ENCODE results near the gene DHRSX.
"Not testable (repeated sequence)": the region's sequence is repeated elsewhere in the genome, so short reads cannot be mapped to it uniquely, and the experiment has no call there.

The DHRSX gene

DNA sequence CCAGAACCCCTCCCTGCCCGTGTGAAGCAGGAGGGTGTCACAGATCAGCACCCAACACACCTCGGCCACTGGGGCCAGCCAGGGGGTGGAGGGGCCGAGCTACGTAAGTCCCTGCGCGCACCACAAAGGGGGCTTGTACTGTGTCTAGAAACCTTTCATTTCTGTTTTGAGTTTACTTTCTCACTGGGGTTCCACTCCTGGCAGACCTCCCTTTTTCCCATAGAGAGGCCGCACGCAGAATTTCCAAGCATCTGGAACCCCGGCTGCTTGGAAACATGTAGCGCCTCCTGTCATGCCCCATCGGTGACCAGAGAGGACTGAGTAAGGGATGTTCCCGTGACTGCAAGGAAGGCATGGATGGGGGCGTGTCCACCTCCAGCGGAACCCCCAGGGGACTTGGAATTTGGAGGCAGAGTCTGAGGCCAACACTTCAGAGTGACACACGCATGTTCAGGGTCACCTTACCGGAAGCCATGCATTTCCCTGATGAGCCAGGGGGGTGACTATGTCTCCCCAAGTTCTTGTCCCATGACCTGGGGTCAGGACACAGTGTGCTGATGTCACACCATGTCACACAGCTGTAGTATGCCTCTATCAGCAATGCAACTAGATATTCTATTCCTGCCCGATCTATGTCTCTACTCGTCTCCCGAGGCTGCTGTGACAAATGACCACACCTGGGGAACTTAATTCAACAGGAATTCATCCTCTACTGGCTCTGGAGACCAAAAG, 105.3 kb downstream of the DHRSX start:
- no peak for DNase-seq (ENCODE audit: low read depth)

DNA sequence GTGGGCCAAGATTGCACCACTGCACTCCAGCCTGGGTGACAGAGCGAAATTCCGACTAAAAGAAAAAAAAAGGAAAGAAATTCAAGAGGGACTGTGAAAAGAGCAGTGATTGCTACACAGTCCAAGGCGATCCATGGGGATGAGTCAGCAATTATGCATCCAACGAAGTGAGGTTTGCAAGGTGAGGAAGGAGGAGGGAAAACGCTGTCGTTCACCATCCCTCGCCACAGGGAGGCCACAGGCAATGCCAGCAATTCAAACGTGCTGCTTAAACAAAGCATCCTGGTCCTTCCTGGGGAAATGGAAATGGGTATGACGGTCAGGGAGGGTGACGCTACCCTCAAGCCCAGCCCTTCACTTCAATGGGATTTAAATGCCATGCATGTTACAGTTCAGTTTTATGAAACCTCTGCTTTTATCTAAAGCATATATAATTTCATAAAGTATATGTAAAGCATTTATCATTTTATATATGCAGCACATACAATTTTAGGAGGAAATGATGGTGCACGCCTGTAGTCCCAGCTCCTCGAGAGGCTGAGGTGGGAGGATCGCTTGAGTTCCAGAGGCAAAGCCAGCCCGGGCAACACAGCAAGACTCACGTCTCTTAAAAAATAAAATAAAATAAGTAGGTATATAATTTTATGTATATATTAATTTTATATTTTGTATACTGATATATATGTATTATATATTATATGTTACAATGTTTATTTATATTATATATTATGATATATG, 108.7 kb downstream of the DHRSX start:
- DNase-seq (ENCODE audit: low read depth), result no peak

DNA sequence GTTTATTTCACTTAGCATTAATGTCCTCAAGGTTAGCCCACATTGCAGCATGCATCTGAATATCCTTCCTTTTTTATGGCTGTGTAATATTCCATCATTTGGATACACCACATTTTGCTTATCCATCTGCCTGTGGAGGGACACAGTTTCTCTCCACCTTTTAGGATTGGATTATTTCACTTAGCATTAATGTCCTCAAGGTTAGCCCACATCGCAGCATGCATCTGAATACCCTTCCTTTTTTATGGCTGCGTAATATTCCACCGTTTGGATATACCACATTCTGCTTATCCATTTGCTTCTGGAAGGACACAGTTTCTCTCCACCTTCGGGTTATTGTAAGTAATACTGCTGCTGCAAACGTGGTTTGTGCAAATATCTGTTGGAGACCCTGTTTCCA, 110.0 kb downstream of the DHRSX start:
- no peak for DNase-seq (ENCODE audit: low read depth)

DNA sequence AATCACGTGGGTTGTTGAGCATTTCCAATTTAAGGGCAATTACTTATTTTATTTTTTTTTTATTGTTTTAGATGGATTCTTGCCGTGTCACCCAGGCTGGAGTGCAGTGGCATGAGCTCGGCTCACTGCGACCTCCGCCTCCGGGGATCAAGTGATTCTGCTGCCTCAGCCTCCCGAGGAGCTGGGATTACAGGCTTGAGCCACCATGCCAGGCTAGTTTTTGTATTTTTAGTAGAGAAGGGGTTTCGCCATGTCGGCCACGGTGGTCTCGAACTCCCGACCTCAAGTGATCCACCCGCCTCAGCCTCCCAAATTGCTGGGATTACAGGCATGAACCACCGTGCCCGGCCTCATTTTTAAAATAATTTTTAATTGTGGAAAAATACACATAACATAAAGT, 111.0 kb downstream of the DHRSX start:
- DNase-seq (ENCODE audit: low read depth), result not testable (repeated sequence)

DNA sequence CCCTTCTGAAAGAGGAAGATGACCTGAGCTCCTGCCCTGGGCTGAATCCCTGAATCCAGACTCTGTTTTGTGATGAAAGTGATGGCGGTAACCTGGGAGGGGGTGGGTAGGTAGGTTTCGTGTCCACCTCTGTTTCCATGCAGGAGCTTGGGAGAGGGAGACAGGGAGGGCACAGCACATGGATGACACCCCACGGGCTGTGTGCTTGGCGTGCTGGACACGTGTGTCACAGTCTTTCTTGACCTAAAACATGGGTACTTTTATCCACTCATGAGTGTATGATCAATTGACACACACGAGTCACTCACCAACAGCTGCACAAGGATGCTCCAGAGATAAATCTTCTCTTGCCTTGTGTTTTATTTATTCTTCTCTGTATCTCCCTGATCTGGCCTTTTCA, 111.5 kb downstream of the DHRSX start:
- DNase-seq (ENCODE audit: low read depth), result no peak

DNA sequence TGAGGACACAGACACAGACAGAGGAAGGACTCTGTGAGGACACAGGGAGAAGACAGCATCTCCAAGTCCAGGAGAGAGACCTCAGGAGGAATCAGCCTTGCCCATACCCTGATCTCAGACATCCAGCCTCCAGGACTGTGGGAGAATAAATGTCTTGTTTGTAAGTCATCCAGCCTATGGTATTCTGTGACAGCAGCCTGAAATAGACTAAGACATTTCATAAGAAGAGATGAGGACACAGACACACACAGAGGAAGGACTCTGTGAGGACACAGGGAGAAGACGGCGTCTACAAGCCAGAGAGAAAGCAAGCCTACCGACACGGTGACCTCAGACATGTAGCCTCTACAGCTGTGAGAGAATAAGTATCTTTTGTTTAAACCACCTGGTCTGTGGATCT, 112.1 kb downstream of the DHRSX start:
- no peak for DNase-seq (ENCODE audit: low read depth)

DNA sequence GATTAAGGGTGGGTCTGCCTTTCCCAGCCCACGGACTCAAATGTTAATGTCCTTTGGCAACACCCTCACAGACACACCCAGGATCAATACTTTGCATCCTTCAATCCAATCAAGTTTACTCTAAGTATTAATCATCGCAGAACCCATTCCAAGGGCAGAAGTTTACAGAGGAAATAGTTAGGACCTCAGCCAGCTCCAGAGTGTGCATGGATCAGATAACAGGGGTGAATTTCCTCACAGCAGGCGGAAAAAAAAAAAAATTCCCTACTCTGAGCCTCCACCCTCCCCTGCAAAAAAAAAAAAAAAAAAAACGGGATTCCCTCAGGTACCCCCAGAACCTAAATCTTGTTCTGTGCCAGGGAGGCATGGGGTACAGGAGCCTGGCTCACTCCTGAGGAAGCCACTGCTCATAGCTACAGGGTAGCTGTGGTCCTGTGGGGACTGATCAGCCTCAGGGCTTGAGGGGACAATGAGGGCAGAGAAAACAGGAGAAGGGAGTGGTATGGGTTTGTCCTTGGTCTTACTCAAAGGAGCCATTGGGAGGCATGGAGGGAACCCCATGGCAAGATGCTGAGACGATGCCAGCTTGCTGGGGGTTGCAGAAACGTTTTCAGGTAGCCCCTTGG, 113.0 kb downstream of the DHRSX start:
- DNase-seq (ENCODE audit: low read depth), result no peak

DNA sequence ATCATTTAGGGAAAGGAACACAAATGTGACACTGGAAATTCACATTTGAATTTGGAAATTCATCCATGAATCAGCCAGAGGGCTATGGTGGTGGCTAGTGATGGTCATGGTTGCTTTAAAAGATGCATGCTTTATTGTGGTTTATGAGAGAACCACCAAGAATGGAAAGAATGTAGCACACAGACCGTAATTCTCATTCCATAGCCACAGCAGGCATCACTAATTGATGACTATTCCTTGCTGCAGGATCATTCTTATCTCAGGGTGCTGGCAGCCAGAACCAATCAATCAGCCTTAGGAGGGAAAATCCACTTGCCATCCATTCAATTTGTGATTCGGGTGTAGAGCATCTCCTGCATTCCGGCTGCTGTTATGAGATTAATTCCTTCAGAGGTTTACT, 115.6 kb downstream of the DHRSX start:
- no peak for DNase-seq (ENCODE audit: low read depth)

DNA sequence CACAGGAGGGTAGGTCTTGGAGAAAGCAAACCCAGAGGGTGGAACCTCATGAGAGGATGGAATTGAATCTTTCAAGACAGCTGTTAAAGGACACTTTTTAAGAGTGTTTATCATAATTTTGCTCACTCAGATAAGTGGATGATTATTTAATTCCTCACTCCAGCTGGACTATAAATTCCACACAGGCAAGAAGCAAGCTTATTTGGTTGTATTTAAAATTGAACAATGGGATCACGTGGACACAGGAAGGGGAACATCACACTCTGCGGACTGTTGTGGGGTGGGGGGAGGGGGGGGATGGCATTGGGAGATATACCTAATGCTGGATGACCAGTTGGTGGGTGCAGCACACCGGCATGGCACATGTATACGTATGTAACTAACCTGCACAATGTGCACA, 116.3 kb downstream of the DHRSX start:
- DNase-seq (ENCODE audit: low read depth), result no peak

DNA sequence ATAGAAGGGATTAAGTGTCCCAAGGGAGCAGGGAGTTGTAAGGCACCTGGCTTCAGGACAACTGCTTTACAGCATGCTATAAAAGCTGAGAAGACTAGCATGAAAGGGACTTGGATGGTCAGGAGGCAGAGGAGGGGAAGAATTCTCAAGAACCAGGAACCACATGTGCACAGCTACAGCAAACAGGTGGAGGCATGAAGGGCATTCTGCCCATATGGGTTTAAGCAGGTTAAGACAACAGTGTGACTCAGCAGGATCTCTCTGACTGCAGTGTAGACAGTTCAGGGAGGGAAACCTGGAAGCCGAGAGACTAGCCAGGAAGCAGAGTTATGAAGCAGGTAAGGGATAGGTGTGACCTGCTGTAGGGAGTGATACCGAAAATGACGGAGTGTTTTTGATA, 117.0 kb downstream of the DHRSX start:
- no peak for DNase-seq (ENCODE audit: low read depth)

DNA sequence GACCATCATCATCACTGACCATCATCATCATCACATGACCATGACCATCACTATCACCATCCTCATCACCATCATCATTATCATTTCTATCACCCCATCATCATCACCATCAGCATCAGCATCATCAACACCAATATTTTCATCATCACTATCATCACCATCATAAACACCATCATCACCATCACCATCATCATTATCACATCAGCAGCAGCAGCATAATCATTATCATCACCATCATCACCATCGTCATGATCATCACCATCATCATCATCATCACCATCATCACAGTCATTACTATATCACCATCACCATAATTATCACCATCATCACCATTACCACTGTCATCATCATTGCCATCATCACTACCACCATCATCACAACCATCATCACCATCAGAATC, 117.6 kb downstream of the DHRSX start:
- DNase-seq (ENCODE audit: low read depth), result no peak

DNA sequence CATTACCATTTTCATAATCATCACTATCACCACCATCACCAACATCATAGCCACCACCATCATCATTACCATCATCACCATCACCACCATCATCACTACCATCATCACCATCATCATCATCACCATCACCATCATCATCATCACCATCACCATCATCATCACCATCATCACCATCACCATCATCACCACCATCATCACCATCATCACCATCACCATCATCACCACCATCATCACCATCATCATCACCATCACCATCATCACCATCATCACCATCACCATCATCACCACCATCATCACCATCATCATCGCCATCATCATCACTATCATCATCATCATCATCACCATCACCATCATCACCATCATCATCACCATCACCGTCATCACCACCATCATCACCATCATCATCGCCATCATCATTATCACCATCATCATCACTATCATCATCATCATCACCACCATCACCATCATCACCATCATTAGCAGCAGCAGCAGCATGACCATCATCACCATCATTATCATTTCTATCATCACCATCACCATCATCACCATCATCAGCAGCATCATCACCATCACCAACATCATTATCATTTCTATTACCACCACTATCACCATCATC, 118.2 kb downstream of the DHRSX start:
- DNase-seq (ENCODE audit: low read depth), result not testable (repeated sequence)

DNA sequence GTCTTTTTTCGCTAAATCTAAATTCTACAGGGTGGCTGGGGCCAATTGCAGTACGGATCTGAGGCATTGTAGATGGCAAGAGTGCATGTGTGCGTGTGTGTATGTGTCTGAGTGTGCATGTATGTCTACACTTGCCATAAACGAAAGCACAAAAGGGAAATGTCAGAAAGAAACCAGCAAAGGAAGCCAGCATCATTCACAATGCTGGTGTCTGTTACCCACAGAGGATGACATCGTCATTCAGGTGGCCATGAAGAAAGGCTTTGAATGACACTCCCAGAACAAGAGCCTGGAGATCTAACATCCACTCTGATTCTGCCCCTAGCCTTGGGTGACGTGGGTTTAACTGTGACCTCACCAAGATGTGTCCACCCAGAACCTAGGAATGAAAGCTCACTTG, 124.6 kb downstream of the DHRSX start:
- DNase-seq (ENCODE audit: low read depth), result no peak

DNA sequence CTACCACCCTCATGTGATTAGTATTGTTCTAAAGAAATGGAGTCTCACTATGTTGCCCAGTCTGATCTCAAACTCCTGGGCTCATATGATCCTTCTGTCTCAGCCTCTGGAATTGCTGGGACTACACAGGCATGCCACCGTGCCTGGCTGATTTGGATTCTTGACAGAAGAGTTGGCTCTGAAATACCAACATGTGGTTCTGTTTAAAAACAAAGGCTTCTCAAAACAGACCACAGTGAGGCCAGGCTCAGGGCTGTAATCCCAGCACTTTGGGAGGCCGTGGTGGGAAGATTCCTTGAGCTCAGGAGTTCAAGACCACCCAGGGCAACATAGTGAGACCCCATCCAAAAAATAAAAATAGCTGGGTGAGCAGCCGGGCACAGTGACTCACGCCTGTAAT, 126.7 kb downstream of the DHRSX start:
- DNase-seq (ENCODE audit: low read depth), result no peak

DNA sequence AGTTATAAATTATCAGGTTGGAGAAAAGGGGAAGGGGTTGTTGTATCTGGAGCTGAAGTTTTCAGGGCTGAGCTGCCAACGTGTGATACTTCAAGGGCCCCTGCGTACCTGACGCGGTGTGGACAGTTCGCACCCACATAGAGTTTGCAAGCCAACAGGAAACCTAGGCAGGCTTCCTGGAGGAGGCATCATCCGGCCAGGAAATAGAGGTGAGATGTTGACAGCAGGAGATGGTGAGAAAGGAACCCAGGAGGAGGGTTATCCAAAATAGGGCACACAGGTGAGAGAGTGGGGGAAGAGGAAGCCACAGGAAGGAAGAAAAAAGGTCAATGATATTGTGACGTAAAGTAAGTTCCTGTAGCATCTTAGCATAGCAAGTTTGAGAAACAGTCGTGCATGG, 127.2 kb downstream of the DHRSX start:
- no peak for DNase-seq (ENCODE audit: low read depth)

DNA sequence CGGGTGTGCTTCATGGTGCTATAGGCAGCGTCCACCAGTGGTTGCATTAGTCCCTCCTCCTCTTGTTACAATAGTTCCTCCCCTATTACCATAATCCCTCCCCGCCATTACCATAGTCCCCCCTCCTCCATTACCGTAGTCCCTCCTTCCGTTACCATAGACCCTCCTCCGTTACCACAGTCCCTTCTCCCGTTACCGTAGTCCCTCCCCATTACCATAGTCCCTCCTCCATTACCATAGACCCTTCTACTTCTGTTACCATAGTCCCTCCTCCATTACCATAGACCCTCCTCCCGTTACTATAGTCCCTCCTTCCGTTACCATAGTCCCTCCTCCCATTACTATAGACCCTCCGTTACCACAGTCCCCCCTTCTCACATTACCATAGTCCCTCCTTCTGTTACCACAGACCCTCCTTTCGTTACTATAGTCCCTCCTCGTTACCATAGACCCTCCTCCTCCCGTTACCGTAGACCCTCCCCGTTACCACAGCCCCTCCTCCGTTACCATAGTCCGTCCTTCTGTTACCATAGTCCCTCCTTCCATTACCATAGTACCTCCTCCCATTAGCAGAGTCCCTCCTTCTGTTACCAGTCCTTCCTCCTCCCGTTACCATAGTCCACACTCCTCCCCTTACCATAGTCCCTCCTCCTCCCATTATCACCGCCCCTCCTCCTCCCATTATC, 129.6 kb downstream of the DHRSX start:
- DNase-seq (ENCODE audit: low read depth), result no peak

DNA sequence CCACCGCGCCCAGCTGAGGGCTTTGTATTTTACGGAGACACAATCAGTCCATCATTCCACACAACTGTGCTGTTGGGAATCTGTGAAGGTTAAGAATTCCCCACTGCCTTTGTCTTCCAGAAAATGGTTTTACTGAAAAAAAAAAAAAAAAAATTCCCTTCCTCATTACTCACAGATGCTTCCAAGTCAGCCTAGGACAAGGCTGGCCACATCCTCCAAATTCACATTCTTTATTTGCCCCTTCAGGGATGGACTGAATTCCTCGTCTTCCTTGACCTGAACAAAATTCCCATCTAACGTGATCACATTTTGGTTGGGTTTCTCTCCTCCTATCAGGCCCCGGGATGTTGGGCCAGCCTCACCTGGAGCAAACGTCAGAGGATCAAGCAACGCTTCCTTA, 130.3 kb downstream of the DHRSX start:
- no peak for DNase-seq (ENCODE audit: low read depth)

DNA sequence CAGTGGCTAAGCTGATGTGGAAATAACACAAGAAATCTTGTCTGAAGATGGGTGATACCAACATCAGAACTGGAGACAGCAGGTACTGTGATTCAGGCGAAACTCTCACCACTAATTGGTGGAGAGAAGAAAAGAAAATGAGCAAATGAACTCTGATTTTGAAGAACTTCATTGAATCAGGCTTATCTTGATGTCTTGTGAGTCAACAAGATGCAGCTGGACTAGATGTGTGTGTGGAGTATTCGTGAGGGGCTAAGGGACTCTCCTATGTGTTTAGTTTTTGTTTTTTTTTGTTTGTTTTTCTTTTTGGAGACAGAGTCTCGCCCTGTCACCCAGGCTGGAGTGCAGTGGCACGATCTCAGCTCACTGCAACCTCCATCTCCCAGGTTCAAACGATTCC, 131.6 kb downstream of the DHRSX start:
- no peak for DNase-seq (ENCODE audit: low read depth)

DNA sequence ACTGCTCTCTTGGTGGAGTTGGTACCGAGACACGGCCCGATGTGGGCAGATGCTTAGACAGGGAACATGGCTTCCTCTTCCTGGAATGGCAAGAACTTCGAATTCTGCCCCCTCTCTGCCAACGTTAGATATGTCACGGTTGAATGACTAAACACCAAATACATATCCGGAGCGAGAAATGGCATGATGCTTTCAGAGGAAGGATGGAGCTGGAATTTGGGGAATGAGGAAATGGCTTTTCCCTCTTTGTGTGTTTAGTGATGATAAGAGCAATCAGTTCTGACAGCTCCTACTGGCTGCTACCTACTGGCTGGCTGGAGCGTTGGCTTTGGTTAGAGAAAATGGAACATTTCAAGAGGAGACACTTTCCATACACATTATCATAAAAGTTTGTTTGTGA, 140.0 kb downstream of the DHRSX start:
- DNase-seq (ENCODE audit: low read depth), result no peak

DNA sequence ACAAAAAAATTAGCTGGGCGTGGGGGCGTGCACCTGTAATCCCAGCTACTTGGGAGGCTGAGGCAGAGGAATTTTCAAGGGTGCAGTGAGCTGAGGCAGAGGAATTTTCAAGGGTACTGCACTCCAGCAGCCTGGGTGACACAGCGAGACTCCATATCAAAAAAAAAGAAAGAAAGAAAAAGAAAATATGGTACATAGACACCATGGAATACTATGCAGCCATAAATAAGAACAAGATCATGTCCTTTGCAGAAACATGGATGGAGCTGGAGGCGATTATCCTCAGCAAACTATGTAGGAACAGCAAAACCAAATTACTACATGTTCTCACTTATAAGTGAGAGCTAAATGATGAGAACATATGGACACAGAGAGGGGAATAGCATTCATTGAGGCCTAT, 141.3 kb downstream of the DHRSX start:
- DNase-seq (ENCODE audit: low read depth), result not testable (repeated sequence)

DNA sequence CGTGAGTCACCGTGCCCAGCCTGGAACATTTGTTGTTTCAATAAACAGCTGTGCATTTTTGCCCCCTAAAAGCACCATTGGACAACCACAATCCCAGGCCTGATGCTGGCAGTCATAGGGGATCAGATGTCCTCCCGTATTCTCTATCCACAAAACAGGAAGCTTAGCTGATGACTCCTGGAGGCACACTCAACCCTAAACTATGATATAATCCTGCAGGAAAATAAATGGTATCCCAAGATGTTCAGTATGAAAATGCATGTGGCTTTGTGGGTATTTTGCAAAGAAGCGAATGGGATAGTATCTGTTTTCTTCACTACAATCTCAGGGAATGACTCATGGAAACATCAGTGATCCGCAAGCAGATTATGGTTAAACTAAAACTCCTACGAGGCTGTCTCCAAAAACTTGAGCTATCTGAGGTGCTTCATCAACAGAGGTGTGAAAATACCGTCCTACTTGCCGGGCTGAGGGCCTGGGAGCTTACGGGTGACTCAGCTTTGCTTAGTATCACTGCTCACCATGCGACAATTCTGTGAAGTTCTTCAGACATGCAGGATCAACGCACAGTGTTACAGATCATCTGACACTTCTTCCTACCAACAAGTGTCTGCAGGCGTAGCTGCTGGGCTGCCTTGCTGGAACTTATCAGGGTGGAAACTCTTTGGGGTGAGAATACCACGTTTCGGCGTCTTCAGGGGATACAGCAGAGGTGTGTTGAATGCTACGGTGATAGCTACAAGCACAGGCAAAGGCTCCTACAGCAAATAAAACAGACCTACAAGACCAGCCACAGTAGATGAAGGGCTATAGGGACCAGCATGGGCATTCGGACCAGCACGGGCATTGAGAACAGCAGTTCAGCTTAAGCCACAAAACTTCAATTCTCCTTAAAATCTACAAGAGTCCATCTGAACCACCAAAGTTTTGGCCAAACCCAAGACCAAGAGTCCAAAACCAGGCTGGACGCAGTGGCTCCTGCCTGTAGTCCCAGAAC, 148.5 kb downstream of the DHRSX start:
- DNase-seq (ENCODE audit: low read depth), result no peak
